Left ventricle myocardium superior (tissue), 1 donor: ENCODE results near the gene HOXB3. TPM values are rescaled to one million over a fixed set of nuclear protein-coding genes. Genes with fewer than 3 reads are reported as not detected.
A peak's percentile ranks its signal among the peaks of the same experiment; 100 is the strongest.

Experiments
- ATAC-seq: fragments of 200-7000 bp; cut with Tn5 transposase; one replicate; pipeline ENCODE4 v1.9.1; 2020; ENCODE audit warnings: mild to moderate bottlenecking, moderate library complexity
- DNase-seq: peaks from one replicate; pipeline ENCODE4 v3.0.0-alpha.2; 2020
- intact Hi-C: fragments of 100-400 bp; cut with micrococcal nuclease; formaldehyde crosslinking; loops from one replicate; pipeline ENCODE4 v1.11.0; 2022
- total RNA-seq: library from RNA; stranded (reverse); fragmentation: NEBNext Ultra II Directional; extraction: Animal tissue kit (Norgen Biotek cat#: 25700); gene quantifications from one replicate; pipeline ENCODE4 v1.2.1, GENCODE V29; 2021
- donor health status: DM: no; HTN: yes; CAD: no; lungs with severe emphysema.

The HOXB3 gene
- total RNA-seq, 1 donor from 2014 or later: 2.7 TPM

DNA sequence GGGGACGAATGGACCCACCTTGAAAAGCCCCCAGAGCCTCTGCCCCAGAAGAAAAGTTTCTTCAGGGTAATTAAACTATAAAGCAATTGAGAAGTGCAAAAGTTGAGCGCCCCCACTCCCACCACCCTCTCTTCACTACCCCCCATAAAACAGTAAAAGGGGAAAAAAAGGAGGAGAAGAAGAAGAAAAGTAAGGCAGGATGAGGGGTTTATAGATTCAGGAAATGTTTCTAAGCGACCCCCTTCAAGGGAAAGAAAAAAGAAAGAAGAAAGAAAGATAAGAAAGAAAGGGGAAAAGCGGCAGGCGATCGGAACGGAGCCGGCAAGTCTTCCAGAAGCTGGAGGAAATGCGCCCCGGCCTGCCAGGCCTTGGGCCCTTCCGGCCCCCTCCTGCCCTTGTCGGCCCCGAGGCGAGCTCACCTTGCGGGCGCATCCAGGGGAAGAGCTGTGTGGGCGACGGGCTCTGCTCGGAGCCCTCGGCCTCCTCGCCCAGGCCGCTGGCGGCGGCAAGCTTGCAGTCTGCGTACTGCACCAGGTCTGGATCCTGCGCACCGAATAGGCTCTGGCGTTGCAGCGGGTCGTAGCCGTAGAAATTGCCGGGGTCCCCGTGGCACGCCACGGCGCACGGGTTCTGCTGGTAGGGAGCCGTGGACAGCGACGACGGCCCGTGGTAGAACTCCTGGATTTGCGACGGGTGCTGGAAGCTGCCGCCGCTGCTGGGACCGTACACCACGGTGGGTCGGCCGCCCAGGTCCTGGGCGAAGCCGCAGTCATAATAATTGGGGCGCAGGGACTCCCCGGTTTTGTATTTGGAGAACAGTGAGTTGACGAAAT is 24.0 kb upstream of the HOXB3 start:
- intact Hi-C loops: no loop called here
- DNase-seq: no peak
- no peak for ATAC-seq

- peak; percentile 40 for DNase-seq
- peak; percentile 37 for ATAC-seq
- intact Hi-C loops: no loop called here
These were observed 23.0 kb upstream of the HOXB3 start for GRCh38 chr17:48612854-48613691.

GRCh38 chr17:48612456-48612853 is 22.4 kb upstream of the HOXB3 start:
- no peak for DNase-seq
- intact Hi-C loops: no loop called here
- no peak for ATAC-seq

DNA sequence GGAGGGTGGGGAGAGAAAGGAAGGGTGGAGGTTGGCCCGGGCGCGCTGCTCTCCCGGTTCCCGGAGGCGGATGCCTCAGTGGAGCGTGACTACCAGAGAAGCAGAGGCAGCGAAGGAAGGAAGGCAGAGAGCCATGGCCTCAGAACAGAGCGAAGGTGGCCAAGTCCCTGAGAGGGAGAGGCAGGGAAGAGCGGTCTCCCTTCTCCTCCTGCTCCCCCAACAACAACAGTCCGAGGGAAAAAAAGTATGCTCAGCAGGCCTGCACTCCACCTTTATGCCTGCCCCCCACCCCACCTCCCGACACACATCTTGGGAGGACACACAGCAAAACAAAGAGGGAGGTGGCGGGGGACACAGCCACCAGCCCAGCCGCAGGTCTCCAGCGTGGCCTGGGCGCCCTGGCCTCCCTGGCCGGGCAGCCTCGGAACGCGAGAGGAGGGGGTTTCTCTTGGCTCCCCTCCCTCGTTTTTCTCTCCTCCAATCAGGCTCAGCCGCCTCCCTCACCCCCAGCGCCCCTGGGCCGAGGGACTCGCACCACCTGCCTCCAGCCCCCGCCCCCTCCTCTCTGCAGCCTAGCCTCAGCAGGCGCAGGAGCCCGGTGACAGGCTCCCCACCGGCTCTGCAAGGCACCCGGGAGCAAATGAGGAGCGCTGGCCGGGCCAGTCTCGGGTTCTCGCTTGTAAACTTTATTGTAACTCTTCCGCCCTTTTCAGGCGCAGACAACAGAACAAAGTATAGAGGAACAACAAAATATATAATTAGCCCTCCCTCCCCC is 21.8 kb upstream of the HOXB3 start:
- intact Hi-C loops: no loop called here
- ATAC-seq (no peak), DNase-seq (no peak)

GRCh38 chr17:48611213-48611612 is 21.2 kb upstream of the HOXB3 start:
- intact Hi-C loops: no loop called here
- ATAC-seq (no peak), DNase-seq (no peak)

- intact Hi-C loops: no loop called here
- ATAC-seq (peak; percentile 42), DNase-seq (peak; percentile 75)
These were observed 20.5 kb upstream of the HOXB3 start, which contains the start of gene HOXB7 for GRCh38 chr17:48610282-48611211. Gene HOXB7 (minus strand): TSS chr17:48611017. CDS start chr17:48610918, 99 bp downstream.

DNA sequence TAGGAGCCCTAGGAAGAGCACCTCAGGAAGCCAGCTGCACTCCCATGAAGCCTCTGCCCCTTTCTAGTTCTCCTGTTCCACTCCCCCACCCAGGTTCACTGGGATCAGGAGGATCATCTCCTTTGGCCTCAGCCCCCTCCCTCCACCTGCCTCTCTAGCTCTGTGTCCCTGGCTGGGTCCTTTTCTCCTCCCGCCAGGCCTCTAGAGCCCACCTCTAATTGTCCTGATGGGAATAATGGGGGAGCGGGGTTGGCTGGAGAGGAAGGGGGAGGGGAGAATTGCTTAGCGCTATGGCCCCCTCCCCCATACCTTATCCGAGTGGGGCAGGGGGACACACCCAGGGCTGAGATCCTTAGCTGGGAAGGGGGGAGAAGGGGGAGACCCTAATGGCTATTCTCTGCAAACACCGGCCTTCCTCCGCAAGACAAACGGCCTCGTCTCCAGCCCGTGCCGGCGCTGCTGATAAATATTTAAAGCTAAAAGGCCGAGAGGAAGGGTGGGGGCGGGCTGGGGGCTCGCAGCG is 19.8 kb upstream of the HOXB3 start:
- intact Hi-C loops: no loop called here
- DNase-seq (no peak), ATAC-seq (no peak)

DNA sequence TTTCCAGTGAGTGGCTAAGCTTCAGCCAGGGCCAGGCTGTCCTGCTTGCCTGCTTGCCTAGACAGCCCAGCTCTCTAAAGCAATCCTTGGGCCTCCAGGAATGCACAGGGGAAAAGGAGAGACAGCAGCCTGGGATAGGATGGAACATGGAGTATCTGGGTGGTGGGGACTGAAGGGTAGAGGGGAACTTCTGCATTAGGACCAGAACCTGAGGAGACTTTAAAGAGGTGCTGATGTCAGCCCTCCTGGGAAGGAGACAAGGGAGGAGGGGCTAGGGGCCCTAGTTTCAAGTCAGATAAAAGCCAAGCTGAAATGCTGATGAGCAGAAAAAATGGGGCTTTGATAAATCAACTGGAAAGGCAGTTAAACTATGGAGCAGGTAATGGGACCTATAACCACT is 19.0 kb upstream of the HOXB3 start:
- intact Hi-C loops: no loop called here
- ATAC-seq (no peak), DNase-seq (no peak)

GRCh38 chr17:48608494-48608834 is 18.4 kb upstream of the HOXB3 start:
- intact Hi-C loops: no loop called here
- ATAC-seq (no peak), DNase-seq (no peak)

DNA sequence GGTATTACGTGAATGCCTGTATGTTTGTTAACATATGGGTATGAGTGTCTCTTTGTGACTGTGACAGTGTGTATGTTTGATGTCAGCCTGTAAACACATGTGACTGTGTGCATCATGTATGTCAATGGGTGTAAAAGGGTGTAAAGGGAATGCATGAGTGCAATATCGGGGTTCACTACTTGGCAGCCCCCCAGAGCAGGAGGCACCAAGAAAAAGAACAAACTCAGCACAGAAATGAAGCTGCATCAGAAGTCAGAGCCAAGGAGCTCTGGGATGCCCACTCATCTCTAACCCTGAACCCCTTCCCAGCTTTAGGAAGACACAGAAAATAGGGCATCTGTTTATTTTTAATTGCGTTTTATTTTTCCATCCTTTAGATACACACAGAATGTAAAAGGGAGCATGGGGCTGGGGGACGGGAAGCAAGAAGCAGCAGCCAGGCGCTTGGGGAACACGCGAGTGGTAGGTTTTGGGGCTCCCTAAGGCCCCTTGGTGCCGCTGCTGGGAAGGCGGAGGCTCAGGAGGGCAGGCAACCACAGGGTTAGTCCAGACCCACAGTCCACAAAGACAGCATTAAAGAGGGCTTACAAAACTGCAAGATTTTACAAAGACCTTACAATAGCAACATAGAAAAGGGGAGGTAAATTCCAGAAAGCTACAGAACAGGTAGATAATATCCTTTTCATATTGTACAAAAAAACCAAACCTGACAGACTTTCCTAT is 17.0 kb upstream of the HOXB3 start:
- DNase-seq (no peak), ATAC-seq (no peak)
- intact Hi-C loops: no loop called here

GRCh38 chr17:48605991-48606891 is 16.2 kb upstream of the HOXB3 start:
- DNase-seq (no peak), ATAC-seq (no peak)
- intact Hi-C loops: no loop called here

- DNase-seq: no peak
- ATAC-seq: no peak
- intact Hi-C loops: no loop called here
These were observed 15.4 kb upstream of the HOXB3 start for GRCh38 chr17:48605409-48605919.

DNA sequence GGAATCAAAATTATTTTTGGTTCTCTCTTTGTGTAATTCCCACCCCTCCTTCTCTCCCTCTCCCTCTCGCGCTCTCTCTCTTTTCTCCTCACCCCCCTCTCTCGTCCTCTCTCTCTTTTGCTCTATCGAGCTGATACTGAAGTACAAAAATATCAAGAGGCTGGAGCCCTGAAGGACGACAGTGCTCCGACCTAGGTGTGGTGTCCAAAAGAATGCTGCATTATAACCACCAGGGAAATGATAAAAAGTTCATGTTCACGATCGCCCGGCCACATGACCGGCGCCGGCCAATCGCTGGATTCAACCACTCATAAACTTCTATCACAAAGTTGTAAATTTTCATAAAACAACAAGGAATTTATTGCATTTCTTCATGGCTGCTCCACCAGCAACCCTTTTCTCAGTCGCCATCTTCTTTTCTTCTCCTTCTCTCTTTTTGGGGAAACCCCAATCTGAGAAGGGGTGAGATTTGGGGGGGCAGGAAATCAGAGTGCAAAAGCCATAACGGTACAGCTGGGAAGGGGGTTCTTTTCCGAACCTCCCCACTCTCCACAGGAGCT is 14.8 kb upstream of the HOXB3 start, which contains the start of gene HOXB6:
TSS of gene HOXB6 (minus strand) at position 217 of the 560 bp plus-strand sequence. CDS start 6,836 bp downstream, outside the sequence.
- intact Hi-C loops: no loop called here
- ATAC-seq: no peak
- DNase-seq: no peak

DNA sequence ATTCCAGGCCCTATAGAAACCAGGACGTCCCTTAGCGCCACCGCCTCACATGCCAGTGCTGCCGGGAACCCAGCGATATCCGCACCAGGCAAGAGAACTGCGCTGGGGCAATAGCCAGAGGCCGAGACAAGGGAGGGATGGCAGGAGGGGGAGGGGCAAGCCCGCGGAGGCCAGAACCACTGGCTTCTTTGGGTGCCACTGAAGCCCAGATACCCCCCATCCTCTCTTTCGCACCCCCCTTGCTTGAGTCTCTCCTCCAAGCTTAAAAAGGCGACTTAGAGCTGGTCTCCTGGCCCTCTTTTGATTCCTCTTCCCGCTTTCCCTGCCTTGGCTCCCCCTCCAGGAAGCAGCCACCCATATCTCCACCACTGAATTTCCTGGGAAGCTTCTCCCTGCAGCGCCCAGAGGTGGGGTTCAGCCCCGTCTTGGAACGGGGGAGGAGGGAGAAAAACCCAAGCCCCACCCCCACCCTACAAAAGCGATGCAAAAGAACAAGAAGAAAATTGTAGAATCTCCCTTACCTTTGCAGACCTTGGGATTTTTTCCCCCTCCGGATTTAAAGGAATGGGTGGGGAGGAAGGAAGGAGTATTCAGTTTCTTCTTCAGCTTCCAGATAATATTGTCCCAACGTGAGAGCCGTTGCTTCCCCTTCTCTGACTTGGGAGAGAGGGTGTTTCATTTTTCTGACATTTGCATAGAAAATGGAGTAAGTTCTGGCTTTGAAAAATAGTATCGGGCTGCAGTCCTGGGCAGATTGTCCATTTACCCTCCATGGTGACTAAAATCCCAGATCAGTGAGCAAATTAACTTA is 14.1 kb upstream of the HOXB3 start:
- ATAC-seq (no peak), DNase-seq (no peak)
- intact Hi-C loops: no loop called here
